GM19099 (cell line): ENCODE measurements around the gene EFNA1.

Experiments used
- POLR2A ChIP-seq: IDR thresholded peaks from 3 replicates; pipeline ENCODE4 v1.6.1; 2011; ENCODE audit warnings: low read depth; ENCODE audit not compliant: insufficient read length; ENCODE audit errors: extremely low read depth

The EFNA1 gene

GRCh38 chr1:155184351-155184811 lies 56.7 kb downstream of the EFNA1 start:
- TF ChIP-seq POLR2A: no peak
